Parathyroid adenoma (tissue), 2 donors: ENCODE results near the gene MYO3B.

Source experiments
- H2AFZ ChIP-seq: fragments of 300-600 bp; sonication (generic); one replicate; pipeline ENCODE4 v1.7.0; 2017; ENCODE audit warnings: antibody characterized with exemption, mild to moderate bottlenecking
- H3K27ac ChIP-seq: fragments of 300-600 bp; sonication (generic); one replicate; pipeline ENCODE4 v1.7.0; 2017
- H3K27me3 ChIP-seq: fragments of 300-600 bp; sonication (generic); one replicate; pipeline ENCODE4 v1.7.0; 2017; ENCODE audit warnings: low read length; ENCODE audit not compliant: control insufficient read depth, insufficient read depth
- H3K36me3 ChIP-seq: fragments of 300-600 bp; sonication (generic); one replicate; pipeline ENCODE4 v1.7.0; 2017; ENCODE audit warnings: low read length; ENCODE audit not compliant: control insufficient read depth, insufficient read depth
- H3K4me1 ChIP-seq: fragments of 300-600 bp; sonication (generic); one replicate; pipeline ENCODE4 v1.7.0; 2017; ENCODE audit warnings: control low read depth
- H3K4me2 ChIP-seq: fragments of 300-600 bp; sonication (generic); one replicate; pipeline ENCODE4 v1.7.0; 2017; ENCODE audit warnings: low read length
- H3K4me3 ChIP-seq: fragments of 300-600 bp; sonication (generic); one replicate; pipeline ENCODE4 v1.7.0; 2017; ENCODE audit warnings: low read depth, low read length
- H3K79me2 ChIP-seq: fragments of 300-600 bp; sonication (generic); one replicate; pipeline ENCODE4 v1.7.0; 2017; ENCODE audit warnings: control low read depth
- H3K9ac ChIP-seq: fragments of 300-600 bp; sonication (generic); one replicate; pipeline ENCODE4 v1.7.0; 2017; ENCODE audit warnings: mild to moderate bottlenecking
- H3K9me3 ChIP-seq: fragments of 300-600 bp; sonication (generic); one replicate; pipeline ENCODE4 v1.7.0; 2017; ENCODE audit warnings: low read length; ENCODE audit not compliant: control insufficient read depth
- TF ChIP-seq, protein P1 (sequence below): fragments of 300-600 bp; sonication (generic); IDR thresholded peaks from one replicate; pipeline ENCODE4 v1.7.0; 2017; ENCODE audit warnings: antibody characterized with exemption, mild to moderate bottlenecking
- donor health status: primary hyperparathyroidism.

MYO3B gene

DNA sequence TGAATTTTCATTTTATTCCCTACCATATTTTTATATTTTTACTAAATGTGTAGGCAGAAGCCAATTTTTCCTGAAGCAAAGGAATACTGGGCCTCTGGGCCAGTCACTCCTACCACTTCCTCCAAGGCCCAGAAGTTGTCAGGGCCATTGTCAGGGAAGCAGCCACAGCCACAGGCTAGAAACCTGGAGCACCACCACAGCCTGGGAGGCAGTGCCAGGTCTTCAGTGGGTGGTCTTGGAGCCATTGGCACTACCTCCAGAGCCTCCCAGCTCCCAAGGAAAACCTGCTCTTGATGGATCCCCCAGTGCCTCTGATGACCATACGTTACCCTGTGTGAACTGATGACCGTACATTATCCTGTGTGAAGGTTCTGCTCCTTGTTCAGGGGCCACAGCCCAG is 401.6 kb downstream of the MYO3B start:
- Histone ChIP-seq H3K9ac (no peak overlapping the region), H3K27me3 (no peaks in the 10 kb centered on the region), H3K36me3 (no peaks in the 10 kb centered on the region), H3K79me2 (no peaks in the 10 kb centered on the region), H3K27ac (no peak overlapping the region), H3K4me1 (no peaks in the 10 kb centered on the region), H3K4me3 (no peak overlapping the region), H3K4me2 (no peak overlapping the region), H3K9me3 (no peaks in the 10 kb centered on the region), H2AFZ (no peak overlapping the region)
- TF ChIP-seq, protein P1, sequence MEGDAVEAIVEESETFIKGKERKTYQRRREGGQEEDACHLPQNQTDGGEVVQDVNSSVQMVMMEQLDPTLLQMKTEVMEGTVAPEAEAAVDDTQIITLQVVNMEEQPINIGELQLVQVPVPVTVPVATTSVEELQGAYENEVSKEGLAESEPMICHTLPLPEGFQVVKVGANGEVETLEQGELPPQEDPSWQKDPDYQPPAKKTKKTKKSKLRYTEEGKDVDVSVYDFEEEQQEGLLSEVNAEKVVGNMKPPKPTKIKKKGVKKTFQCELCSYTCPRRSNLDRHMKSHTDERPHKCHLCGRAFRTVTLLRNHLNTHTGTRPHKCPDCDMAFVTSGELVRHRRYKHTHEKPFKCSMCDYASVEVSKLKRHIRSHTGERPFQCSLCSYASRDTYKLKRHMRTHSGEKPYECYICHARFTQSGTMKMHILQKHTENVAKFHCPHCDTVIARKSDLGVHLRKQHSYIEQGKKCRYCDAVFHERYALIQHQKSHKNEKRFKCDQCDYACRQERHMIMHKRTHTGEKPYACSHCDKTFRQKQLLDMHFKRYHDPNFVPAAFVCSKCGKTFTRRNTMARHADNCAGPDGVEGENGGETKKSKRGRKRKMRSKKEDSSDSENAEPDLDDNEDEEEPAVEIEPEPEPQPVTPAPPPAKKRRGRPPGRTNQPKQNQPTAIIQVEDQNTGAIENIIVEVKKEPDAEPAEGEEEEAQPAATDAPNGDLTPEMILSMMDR = no peak

DNA sequence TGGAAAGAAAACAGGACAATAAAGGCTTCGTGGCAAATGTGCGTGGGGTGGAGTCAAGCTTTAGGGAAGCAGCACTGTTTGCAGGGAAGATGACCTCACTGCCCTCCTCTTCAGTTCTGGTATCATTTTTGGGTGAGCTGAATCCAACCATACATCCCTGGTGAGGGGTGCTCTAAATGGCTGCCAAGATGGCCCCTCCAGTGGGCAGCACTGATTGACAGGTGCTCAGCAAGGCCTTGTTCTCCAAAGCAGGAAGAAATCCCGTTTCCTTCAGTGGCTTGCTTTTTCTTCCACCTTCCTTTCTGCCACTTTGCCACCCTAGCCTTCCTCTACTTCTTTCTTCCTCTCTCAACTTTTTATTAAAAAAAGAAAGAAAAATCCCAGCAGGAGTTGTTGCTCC is 404.4 kb downstream of the MYO3B start:
- H3K36me3 ChIP-seq = no peaks in the 10 kb centered on the region
- H3K27ac ChIP-seq = no peak overlapping the region
- no peaks in the 10 kb centered on the region for H3K79me2 ChIP-seq
- no peaks in the 10 kb centered on the region for H3K9me3 ChIP-seq
- no peak overlapping the region for H2AFZ ChIP-seq
- H3K4me2 ChIP-seq = no peak overlapping the region
- no peak overlapping the region for H3K4me3 ChIP-seq
- H3K9ac ChIP-seq = no peak overlapping the region
- no peaks in the 10 kb centered on the region for H3K4me1 ChIP-seq
- no peaks in the 10 kb centered on the region for H3K27me3 ChIP-seq
- TF ChIP-seq, protein P1 = no peak

DNA sequence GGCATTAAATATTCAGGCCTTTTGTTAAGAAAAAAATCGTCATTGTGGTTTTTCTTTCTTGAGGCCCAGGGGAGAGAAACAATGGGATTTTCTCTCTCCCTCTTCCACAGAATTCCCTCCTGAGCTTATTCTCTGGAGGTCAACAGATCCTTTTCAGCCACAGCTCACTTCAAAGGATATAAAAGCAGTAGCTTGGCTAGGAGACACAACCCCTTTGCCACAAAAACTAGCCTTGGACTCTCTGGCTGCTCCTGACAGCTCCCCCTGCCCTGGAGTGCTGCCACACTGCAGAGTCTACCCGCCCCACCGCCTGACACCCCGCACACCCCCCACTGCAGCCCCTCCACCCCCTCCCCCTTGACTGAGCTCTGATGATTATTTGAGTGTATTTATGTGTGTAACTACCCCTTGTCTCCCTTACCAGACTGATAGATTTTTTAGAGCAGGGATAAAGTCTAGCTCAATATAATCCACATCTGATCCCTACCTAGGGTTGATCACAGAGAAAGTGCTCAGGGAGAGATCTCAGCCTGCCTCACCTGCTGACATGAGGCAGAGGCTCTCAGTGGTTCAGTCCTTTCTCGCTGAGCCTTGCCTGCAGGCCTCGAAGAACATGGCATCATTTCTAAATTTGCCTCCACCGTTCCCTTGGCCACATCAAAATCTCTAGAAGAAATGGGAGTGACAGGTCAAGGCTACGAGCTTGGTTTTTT is 405.0 kb downstream of the MYO3B start:
- Histone ChIP-seq H3K4me1 (no peaks in the 10 kb centered on the region), H3K9me3 (no peaks in the 10 kb centered on the region), H2AFZ (no peak overlapping the region), H3K9ac (no peak overlapping the region), H3K4me2 (no peak overlapping the region), H3K36me3 (no peaks in the 10 kb centered on the region), H3K4me3 (no peak overlapping the region), H3K79me2 (no peaks in the 10 kb centered on the region), H3K27ac (no peak overlapping the region), H3K27me3 (no peaks in the 10 kb centered on the region)
- TF ChIP-seq, protein P1 = no peak

GRCh38 chr2:170585067-170585466 is 407.1 kb downstream of the MYO3B start:
- H3K79me2 ChIP-seq = no peaks in the 10 kb centered on the region
- no peaks in the 10 kb centered on the region for H3K9me3 ChIP-seq
- H3K27ac ChIP-seq = no peak overlapping the region
- H2AFZ ChIP-seq = no peak overlapping the region
- TF ChIP-seq, protein P1 = no peak
- no peak overlapping the region for H3K9ac ChIP-seq
- no peaks in the 10 kb centered on the region for H3K27me3 ChIP-seq
- no peak overlapping the region for H3K4me2 ChIP-seq
- H3K36me3 ChIP-seq = no peaks in the 10 kb centered on the region
- no peaks in the 10 kb centered on the region for H3K4me1 ChIP-seq
- no peak overlapping the region for H3K4me3 ChIP-seq

- no peaks in the 10 kb centered on the region for H3K9me3 ChIP-seq
- H3K27ac ChIP-seq = no peak overlapping the region
- H3K4me2 ChIP-seq = no peak overlapping the region
Observed at GRCh38 chr2:170586571-170587095, 408.7 kb downstream of the MYO3B start.

More at GRCh38 chr2:170586571-170587095, 408.7 kb downstream of the MYO3B start:
- TF ChIP-seq, protein P1 = no peak
- H3K4me1 ChIP-seq = no peaks in the 10 kb centered on the region
- H3K79me2 ChIP-seq = no peaks in the 10 kb centered on the region
- H3K27me3 ChIP-seq = no peaks in the 10 kb centered on the region
- no peak overlapping the region for H3K9ac ChIP-seq
- no peak overlapping the region for H2AFZ ChIP-seq
- no peaks in the 10 kb centered on the region for H3K36me3 ChIP-seq
- H3K4me3 ChIP-seq = no peak overlapping the region
